Aorta (tissue), 5 donors: Measurements from ENCODE around the gene SLC44A2. TPM values are rescaled to one million over a fixed set of nuclear protein-coding genes. Genes with fewer than 3 reads are reported as not detected.
A peak's percentile ranks its signal among the peaks of the same experiment; 100 is the strongest.

ENCODE experiments used
- ATAC-seq: fragments of 200-7000 bp; cut with Tn5 transposase; one replicate; pipeline ENCODE4 v1.9.1; 2022; ENCODE audit warnings: moderate library complexity; ENCODE audit not compliant: low FRiP score
- DNase-seq, 2 donors: peaks; one replicate each; pipeline ENCODE4 v3.0.0-alpha.2; 2020
- H3K27ac ChIP-seq, 2 donors: one replicate each; pipeline ENCODE4 v1.5.1; 2013; ENCODE audit warnings: low read length in 2 of 2, mild to moderate bottlenecking in 2 of 2, moderate library complexity in 2 of 2, control low read depth in 1 of 2, inconsistent platforms in 1 of 2, low read depth in 1 of 2
- H3K27me3 ChIP-seq, 2 donors: one replicate each; pipeline ENCODE4 v1.6.1; 2013; ENCODE audit warnings: control low read depth in 1 of 2, low read length in 1 of 2, mild to moderate bottlenecking in 1 of 2, moderate library complexity in 1 of 2; ENCODE audit not compliant: insufficient read depth in 2 of 2, control insufficient read depth in 1 of 2
- H3K36me3 ChIP-seq, 2 donors: one replicate each; pipeline ENCODE4 v1.6.1; 2013; ENCODE audit warnings: control low read depth in 1 of 2, low read length in 1 of 2, mild to moderate bottlenecking in 1 of 2; ENCODE audit not compliant: insufficient read depth in 2 of 2, control insufficient read depth in 1 of 2
- H3K4me1 ChIP-seq, 2 donors: one replicate each; pipeline ENCODE4 v1.6.1; 2013; ENCODE audit warnings: low read length in 2 of 2, control low read depth in 1 of 2, mild to moderate bottlenecking in 1 of 2, moderate library complexity in 1 of 2; ENCODE audit not compliant: insufficient read depth in 2 of 2, control insufficient read depth in 1 of 2
- H3K4me3 ChIP-seq, 2 donors: one replicate each; pipeline ENCODE4 v1.5.1; 2013; ENCODE audit warnings: low read length in 2 of 2, control low read depth in 1 of 2, mild to moderate bottlenecking in 1 of 2
- H3K9me3 ChIP-seq: one replicate; pipeline ENCODE4 v1.6.1; 2013; ENCODE audit warnings: mild to moderate bottlenecking, low read length; ENCODE audit not compliant: control insufficient read depth
- WGBS, 2 donors: extraction: QIAGEN DNeasy Blood & Tissue Kit; methylation state at CpG; one replicate each; pipeline ENCODE4 v1.1.7; 2013; 5-methylcytosine and 5-hydroxymethylcytosine counted together
- intact Hi-C, 2 donors: fragments of 100-400 bp; cut with DNase I; formaldehyde crosslinking; loops; one replicate each; pipeline versions ENCODE4 v1.14.2 to v1.15.0; 2022
- polyA plus RNA-seq, 2 donors: library from polyadenylated mRNA; stranded (reverse); fragments of 200-250 nt; gene quantifications; one replicate each; pipeline ENCODE4 v1.2.3, GENCODE V29; 2013
- total RNA-seq, 2 donors: library from RNA; stranded (reverse); fragmentation: NEBNext Ultra II Directional; extraction: Animal tissue kit (Norgen Biotek cat#: 25700); gene quantifications; one replicate each; pipeline ENCODE4 v1.2.1, GENCODE V29; 2021
- donor health status: healthy with polysubstance abuse.
- donor health status: Bipolar disorder and iron deficiency.
- donor health status: DM: no; HTN: no; CAD: no.
- donor health status: DM: no; HTN: no; CAD: no.
- donor health status: DM: yes; HTN: yes; CAD: no.

SLC44A2 gene
- total and polyA plus RNA-seq, 4 donors = 30.9 to 176 (median 152) TPM

DNA sequence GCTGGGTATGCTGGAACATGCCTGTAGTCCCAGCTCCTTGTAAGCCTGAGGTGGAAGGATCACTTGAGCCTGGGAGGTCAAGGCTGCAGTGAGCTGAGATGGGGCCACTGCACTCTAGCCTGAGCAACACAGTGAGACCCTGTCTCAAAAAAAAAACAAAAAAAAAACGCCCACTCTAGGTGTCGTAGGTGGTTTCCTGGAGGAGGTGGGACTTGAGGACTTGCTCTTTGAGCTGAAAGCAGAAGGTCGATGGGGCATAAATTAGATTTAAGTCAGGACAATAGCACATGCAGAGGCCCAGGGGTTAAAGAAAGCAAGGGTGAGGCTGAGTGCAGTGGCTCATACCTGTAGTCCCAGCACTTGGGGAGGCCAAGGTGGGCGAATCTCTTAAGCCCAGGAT lies 15.9 kb downstream of the SLC44A2 start:
- Histone ChIP-seq H3K27ac (no peak overlapping the region), H3K9me3 (no peaks in the 10 kb centered on the region), H3K36me3 (peaks cover 0 to 7% of the 10 kb centered on the region in 2 donors), H3K4me3 (no peak overlapping the region), H3K4me1 (no peaks in the 10 kb centered on the region), H3K27me3 (no peaks in the 10 kb centered on the region)
- intact Hi-C loops = no loop called here
- no peak for DNase-seq
- WGBS, 2 donors = 90 to 92% methylated on average over 4 of the region's 4 CpGs
- no peak for ATAC-seq

GRCh38 chr19:10642473-10643171 lies 17.3 kb downstream of the SLC44A2 start:
- no peak for DNase-seq
- H3K27me3 ChIP-seq = no peaks in the 10 kb centered on the region
- H3K9me3 ChIP-seq = no peaks in the 10 kb centered on the region
- H3K4me3 ChIP-seq = no peak overlapping the region
- intact Hi-C loops = no loop called here
- no peak overlapping the region for H3K27ac ChIP-seq
- peaks cover 0 to 4% of the 10 kb centered on the region in 2 donors for H3K4me1 ChIP-seq
- peaks cover 0 to 4% of the 10 kb centered on the region in 2 donors for H3K36me3 ChIP-seq
- no peak for ATAC-seq
- WGBS, 2 donors = 82 to 83% methylated on average over 25 of the region's 25 CpGs

DNA sequence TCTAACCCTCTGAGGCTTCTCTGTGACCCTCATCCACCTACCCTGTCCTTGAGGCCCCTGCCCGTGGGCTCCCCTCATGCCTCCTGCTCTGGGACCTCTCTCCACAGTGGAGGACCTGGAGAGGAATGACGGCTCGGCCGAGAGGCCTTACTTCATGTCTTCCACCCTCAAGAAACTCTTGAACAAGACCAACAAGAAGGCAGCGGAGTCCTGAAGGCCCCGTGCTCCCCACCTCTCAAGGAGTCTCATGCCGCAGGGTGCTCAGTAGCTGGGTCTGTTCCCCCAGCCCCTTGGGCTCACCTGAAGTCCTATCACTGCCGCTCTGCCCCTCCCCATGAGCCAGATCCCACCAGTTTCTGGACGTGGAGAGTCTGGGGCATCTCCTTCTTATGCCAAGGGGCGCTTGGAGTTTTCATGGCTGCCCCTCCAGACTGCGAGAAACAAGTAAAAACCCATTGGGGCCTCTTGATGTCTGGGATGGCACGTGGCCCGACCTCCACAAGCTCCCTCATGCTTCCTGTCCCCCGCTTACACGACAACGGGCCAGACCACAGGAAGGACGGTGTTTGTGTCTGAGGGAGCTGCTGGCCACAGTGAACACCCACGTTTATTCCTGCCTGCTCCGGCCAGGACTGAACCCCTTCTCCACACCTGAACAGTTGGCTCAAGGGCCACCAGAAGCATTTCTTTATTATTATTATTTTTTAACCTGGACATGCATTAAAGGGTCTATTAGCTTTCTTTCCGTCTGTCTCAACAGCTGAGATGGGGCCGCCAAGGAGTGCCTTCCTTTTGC lies 18.0 kb downstream of the SLC44A2 start:
- no peak overlapping the region for H3K27ac ChIP-seq
- no peak for ATAC-seq
- no peaks in the 10 kb centered on the region for H3K36me3 ChIP-seq
- intact Hi-C loops = no loop called here
- H3K27me3 ChIP-seq = no peaks in the 10 kb centered on the region
- 67 to 69% methylated on average over 21 of the region's 21 CpGs for WGBS, 2 donors
- H3K4me1 ChIP-seq = peaks cover 0 to 4% of the 10 kb centered on the region in 2 donors
- DNase-seq = no peak
- H3K9me3 ChIP-seq = no peaks in the 10 kb centered on the region
- H3K4me3 ChIP-seq = no peak overlapping the region

GRCh38 chr19:10643968-10644259 lies 18.6 kb downstream of the SLC44A2 start:
- DNase-seq = no peak
- no peaks in the 10 kb centered on the region for H3K36me3 ChIP-seq
- no peaks in the 10 kb centered on the region for H3K9me3 ChIP-seq
- ATAC-seq = peak; percentile 24
- no peaks in the 10 kb centered on the region for H3K27me3 ChIP-seq
- no peak overlapping the region for H3K27ac ChIP-seq
- intact Hi-C loops = loop anchor here (1.0 to 2.0 kb wide), 2 partner anchors 63 kb away; no protein-coding TSS in a partner anchor
- H3K4me1 ChIP-seq = peaks cover 0 to 4% of the 10 kb centered on the region in 2 donors
- no peak overlapping the region for H3K4me3 ChIP-seq
- 23 to 44% methylated on average over 3 of the region's 3 CpGs for WGBS, 2 donors

DNA sequence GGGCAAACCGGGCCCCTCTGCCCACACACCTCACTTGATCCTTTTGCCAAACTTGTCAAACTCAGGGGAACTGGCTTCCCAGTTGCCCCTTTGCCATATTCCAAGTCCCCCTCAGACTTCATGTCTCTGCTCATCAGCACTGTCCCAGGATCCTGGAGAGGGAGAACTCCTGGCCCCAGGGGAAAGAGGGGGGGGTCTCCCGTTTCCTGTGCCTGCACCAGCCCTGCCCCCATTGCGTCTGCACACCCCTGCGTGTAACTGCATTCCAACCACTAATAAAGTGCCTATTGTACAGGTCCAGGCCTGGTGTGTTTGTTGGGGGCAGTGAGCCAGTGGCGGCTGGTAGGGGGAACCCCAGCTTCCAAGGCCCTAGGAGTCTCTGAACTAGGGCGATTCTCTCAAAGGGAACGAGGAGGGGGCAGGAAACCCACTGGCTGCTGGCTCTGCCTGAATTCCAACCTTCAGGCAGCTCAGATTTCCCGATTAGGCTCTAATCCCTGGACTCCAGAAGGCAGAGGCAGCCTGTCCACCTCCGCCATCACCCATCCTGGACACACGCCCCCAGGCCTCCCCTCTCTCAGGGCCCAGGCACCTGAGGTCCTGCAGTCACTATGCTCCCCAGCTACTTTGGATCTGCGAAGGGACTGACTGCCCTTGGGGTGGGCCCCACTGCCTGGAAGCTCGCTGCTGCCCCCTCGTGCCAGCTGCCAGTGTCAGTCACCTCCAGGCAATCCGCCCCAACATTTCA lies 19.1 kb downstream of the SLC44A2 start:
- H3K4me1 ChIP-seq = peaks cover 0 to 4% of the 10 kb centered on the region in 2 donors

GRCh38 chr19:10646456-10647159 lies 21.3 kb downstream of the SLC44A2 start:
- ATAC-seq = no peak

More for the DNA sequence above, 19.1 kb downstream of the SLC44A2 start:
- H3K27me3 ChIP-seq = no peaks in the 10 kb centered on the region
- ATAC-seq (peak; percentile 94), DNase-seq (peak; percentile 88 to 96)
- no peak overlapping the region for H3K4me3 ChIP-seq
- no peaks in the 10 kb centered on the region for H3K36me3 ChIP-seq
- intact Hi-C loops = loop anchor here (1.0 to 2.0 kb wide), 2 partner anchors 63 to 64 kb away; no protein-coding TSS in a partner anchor
- H3K9me3 ChIP-seq = no peaks in the 10 kb centered on the region
- no peak overlapping the region for H3K27ac ChIP-seq
- WGBS, 2 donors = 17% methylated on average over 13 to 14 of the region's 14 CpGs

DNA sequence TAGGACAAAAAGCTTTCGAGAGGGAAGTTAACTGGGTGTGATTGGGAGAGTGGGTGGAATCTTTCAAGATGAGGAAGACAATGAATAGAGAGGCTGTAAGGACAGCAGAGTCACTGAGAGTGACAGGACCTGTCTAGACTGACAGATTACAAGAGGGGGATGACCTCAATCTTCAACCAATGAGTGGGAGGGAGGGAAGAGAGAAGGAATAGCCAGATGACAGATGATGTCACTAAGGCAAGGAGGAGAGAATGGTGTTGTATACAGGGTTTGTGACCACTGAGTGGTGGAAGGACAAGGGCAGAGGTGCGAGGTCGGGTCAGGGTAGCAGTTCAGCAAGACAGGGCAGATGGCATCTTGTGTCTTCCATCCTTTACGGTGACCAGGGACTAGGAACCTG lies 23.0 kb downstream of the SLC44A2 start:
- Histone ChIP-seq H3K27me3 (no peaks in the 10 kb centered on the region), H3K4me3 (no peak overlapping the region), H3K36me3 (no peaks in the 10 kb centered on the region), H3K4me1 (peaks cover 0 to 4% of the 10 kb centered on the region in 2 donors), H3K9me3 (no peaks in the 10 kb centered on the region), H3K27ac (no peak overlapping the region)
- no peak for DNase-seq
- intact Hi-C loops = no loop called here
- WGBS, 2 donors = 96 to 97% methylated on average over 4 of the region's 4 CpGs
- no peak for ATAC-seq

More at GRCh38 chr19:10646456-10647159, 21.3 kb downstream of the SLC44A2 start:
- Histone ChIP-seq H3K36me3 (no peaks in the 10 kb centered on the region), H3K27ac (peak overlapping the region in 1 of 2 donors; percentile 49), H3K27me3 (no peaks in the 10 kb centered on the region), H3K4me3 (no peak overlapping the region), H3K9me3 (no peaks in the 10 kb centered on the region), H3K4me1 (peaks cover 0 to 4% of the 10 kb centered on the region in 2 donors)
- DNase-seq = no peak
- WGBS, 2 donors = 9 to 10% methylated on average over 12 of the region's 12 CpGs
- intact Hi-C loops = no loop called here

DNA sequence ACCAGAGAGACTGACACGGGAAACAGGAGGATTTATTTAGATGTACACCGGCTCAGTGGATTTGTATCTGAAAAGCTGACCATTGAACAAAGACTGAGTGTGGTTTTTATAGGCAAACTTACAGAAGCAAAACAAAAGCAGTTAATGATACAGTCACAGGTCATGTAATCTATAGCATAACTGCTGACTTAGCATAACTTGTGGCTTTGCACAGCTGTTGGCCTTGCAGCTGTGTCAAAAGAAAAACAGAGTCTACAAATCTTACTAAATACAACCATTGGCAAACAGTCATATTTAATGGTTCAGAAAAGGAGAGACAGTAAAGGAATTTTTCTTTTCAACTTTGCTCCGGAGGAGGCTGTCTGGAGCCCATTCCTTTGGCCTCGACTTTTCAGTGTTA lies 26.5 kb downstream of the SLC44A2 start:
- 70 to 77% methylated on average over 4 of the region's 4 CpGs for WGBS, 2 donors
- H3K27ac ChIP-seq = no peak overlapping the region

More for the DNA sequence above, 26.5 kb downstream of the SLC44A2 start:
- intact Hi-C loops = no loop called here
- no peak for DNase-seq
- H3K36me3 ChIP-seq = no peaks in the 10 kb centered on the region
- H3K9me3 ChIP-seq = no peaks in the 10 kb centered on the region
- peaks cover 3 to 5% of the 10 kb centered on the region in 2 donors for H3K4me1 ChIP-seq
- ATAC-seq = no peak
- H3K4me3 ChIP-seq = no peak overlapping the region
- H3K27me3 ChIP-seq = no peaks in the 10 kb centered on the region
